Mesendoderm (in vitro differentiated cells): ENCODE measurements around the gene TBPL1.
A peak's percentile ranks its signal among the peaks of the same experiment; 100 is the strongest.

Experiments used
- DNase-seq: peaks from one replicate; pipeline ENCODE4 v3.0.0; 2013
- H2AK5ac ChIP-seq: 2 replicates; pipeline ENCODE4 v1.6.1; 2013; ENCODE audit warnings: low read length, inconsistent platforms
- H2BK120ac ChIP-seq: 2 replicates; pipeline ENCODE4 v1.6.1; 2013; ENCODE audit warnings: low read depth, mild to moderate bottlenecking, low read length, moderate library complexity, mixed read lengths
- H2BK15ac ChIP-seq: replicated peaks from 2 replicates; pipeline ENCODE4 v1.6.1; 2013; ENCODE audit warnings: low read depth, mild to moderate bottlenecking, moderate library complexity
- H2BK5ac ChIP-seq: 2 replicates; pipeline ENCODE4 v1.6.1; 2013; ENCODE audit warnings: low read length, inconsistent platforms
- H3K18ac ChIP-seq: 2 replicates; pipeline ENCODE4 v1.6.1; 2013; ENCODE audit warnings: mild to moderate bottlenecking, low read length, mixed read lengths
- H3K23ac ChIP-seq: one replicate; pipeline ENCODE4 v1.6.1; 2013; ENCODE audit warnings: low read length
- H3K27ac ChIP-seq: 2 replicates; pipeline ENCODE4 v1.5.1; 2013; ENCODE audit warnings: low read depth, mild to moderate bottlenecking, inconsistent platforms, low read length, moderate library complexity
- H3K27me3 ChIP-seq: 2 replicates; pipeline ENCODE4 v1.6.1; 2013; ENCODE audit warnings: low read length, control low read depth, mild to moderate bottlenecking, inconsistent platforms; ENCODE audit not compliant: insufficient read depth, poor library complexity
- H3K36me3 ChIP-seq: 2 replicates; pipeline ENCODE4 v1.6.1; 2013; ENCODE audit warnings: low read length, inconsistent platforms; ENCODE audit not compliant: control insufficient read depth, insufficient read depth
- H3K4ac ChIP-seq: one replicate; pipeline ENCODE4 v1.6.1; 2013; ENCODE audit warnings: low read depth, mild to moderate bottlenecking, low read length, moderate library complexity
- H3K4me1 ChIP-seq: 2 replicates; pipeline ENCODE4 v1.6.1; 2013; ENCODE audit warnings: low read depth, low read length, inconsistent platforms; ENCODE audit not compliant: control insufficient read depth
- H3K4me2 ChIP-seq: 2 replicates; pipeline ENCODE4 v1.6.1; 2013; ENCODE audit warnings: low read length
- H3K4me3 ChIP-seq: 2 replicates; pipeline ENCODE4 v1.5.1; 2013; ENCODE audit warnings: mild to moderate bottlenecking, low read length
- H3K56ac ChIP-seq: one replicate; pipeline ENCODE4 v1.6.1; 2013; ENCODE audit warnings: low read length
- H3K79me1 ChIP-seq: 2 replicates; pipeline ENCODE4 v1.6.1; 2013; ENCODE audit warnings: low read length, inconsistent platforms
- H3K79me2 ChIP-seq: 2 replicates; pipeline ENCODE4 v1.6.1; 2013; ENCODE audit warnings: mild to moderate bottlenecking, low read length; ENCODE audit not compliant: control insufficient read depth, insufficient read depth
- H3K9ac ChIP-seq: 2 replicates; pipeline ENCODE4 v1.6.1; 2013; ENCODE audit warnings: low read length, inconsistent platforms
- H4K5ac ChIP-seq: one replicate; pipeline ENCODE4 v1.6.1; 2013; ENCODE audit warnings: low read length
- H4K8ac ChIP-seq: one replicate; pipeline ENCODE4 v1.6.1; 2013; ENCODE audit warnings: low read depth, mild to moderate bottlenecking, control low read depth, low read length, moderate library complexity
- WGBS: extraction: QIAGEN DNeasy Blood & Tissue Kit; methylation state at CpG from one replicate; pipeline ENCODE4 v1.1.7; 2013; ENCODE audit warnings: low lambda C conversion rate, missing lambda C conversion rate; ENCODE audit not compliant: insufficient coverage; ENCODE audit errors: extremely low coverage; 5-methylcytosine and 5-hydroxymethylcytosine counted together

Gene TBPL1

DNA sequence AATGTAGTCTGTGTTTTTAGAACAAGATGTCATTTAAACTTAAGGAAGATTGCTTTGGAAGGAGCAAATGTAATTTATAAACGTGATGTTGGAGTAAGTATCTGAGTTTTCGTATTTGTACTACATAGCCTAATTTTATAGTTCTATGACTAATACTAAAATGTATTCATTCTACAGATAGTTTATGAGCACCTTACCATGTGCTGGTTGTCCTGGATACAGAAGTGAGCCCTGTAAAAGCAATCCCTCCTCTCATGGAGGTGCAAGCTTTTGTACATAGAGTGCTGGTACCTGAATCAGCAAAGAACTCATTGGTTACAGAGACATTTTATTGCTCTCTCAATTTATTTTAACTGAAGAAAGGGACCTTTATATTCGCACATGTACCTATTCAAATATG lies 27.1 kb downstream of the TBPL1 start:
- H3K36me3 ChIP-seq = no peaks in the 10 kb centered on the region
- H3K27me3 ChIP-seq = no peaks in the 10 kb centered on the region
- H4K5ac ChIP-seq = no peak overlapping the region
- H3K79me2 ChIP-seq = peaks cover 4% of the 10 kb centered on the region
- H3K27ac ChIP-seq = no peak overlapping the region
- H3K9ac ChIP-seq = no peak overlapping the region
- H2BK5ac ChIP-seq = no peak overlapping the region
- no peak for DNase-seq
- no peak overlapping the region for H4K8ac ChIP-seq
- no peak overlapping the region for H3K4ac ChIP-seq
- H3K18ac ChIP-seq = no peak overlapping the region
- no peak overlapping the region for H2BK15ac ChIP-seq
- H3K4me3 ChIP-seq = no peak overlapping the region
- WGBS = 100% methylated on average over 1 of the region's 3 CpGs
- peaks cover 6% of the 10 kb centered on the region for H3K79me1 ChIP-seq
- H2AK5ac ChIP-seq = no peak overlapping the region
- no peak overlapping the region for H3K23ac ChIP-seq
- H3K56ac ChIP-seq = no peak overlapping the region
- no peak overlapping the region for H3K4me2 ChIP-seq
- H2BK120ac ChIP-seq = no peak overlapping the region
- no peaks in the 10 kb centered on the region for H3K4me1 ChIP-seq

DNA sequence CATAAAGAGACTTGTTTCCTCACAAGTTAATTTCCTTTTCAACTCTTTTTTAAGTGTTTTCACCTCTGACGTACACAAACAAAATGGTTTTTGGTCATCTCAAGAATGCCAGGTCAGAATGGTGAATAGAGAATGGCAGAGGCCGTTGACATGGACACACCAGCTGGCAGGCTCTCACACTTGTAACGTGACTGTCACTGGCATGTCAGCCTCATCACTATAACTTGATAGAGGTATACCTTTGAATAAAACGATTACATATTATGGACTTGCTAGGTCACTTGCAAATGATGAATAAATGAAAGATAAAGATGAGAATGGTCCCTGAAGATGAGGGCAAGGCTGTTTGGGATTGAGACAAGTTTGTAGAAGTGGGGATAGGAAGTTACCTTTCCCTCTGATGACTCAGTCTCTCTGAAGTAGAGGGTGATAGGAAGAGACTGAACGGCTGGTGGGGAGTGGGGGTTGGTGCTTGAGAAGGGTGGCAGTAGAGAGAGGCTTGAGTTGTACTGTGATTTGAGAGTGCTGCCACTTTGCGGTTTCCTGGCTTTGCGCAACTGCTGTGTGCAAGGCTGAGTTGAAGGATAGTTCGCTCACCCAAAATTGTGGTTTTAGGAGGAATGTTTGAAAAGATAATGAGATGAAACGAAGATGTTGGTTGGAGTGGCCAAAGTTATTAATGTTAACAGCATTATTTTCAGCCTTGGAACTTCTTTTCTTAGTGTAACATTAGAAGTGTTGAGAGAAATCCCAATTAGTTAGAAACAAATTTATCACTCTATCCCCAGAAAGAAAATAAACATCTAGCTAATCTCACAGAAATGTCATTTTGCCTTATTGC lies 30.3 kb downstream of the TBPL1 start:
- DNase-seq = peak; percentile 72
- Histone ChIP-seq H3K23ac (no peak overlapping the region), H3K4me1 (no peaks in the 10 kb centered on the region), H2BK15ac (no peak overlapping the region), H2BK5ac (no peak overlapping the region), H2AK5ac (no peak overlapping the region), H3K27me3 (no peaks in the 10 kb centered on the region), H3K4ac (no peak overlapping the region), H3K27ac (no peak overlapping the region), H3K79me2 (no peaks in the 10 kb centered on the region), H3K79me1 (no peaks in the 10 kb centered on the region), H3K9ac (no peak overlapping the region), H4K5ac (no peak overlapping the region), H3K36me3 (no peaks in the 10 kb centered on the region), H4K8ac (no peak overlapping the region), H2BK120ac (no peak overlapping the region), H3K56ac (no peak overlapping the region), H3K4me3 (no peak overlapping the region), H3K18ac (no peak overlapping the region), H3K4me2 (no peak overlapping the region)
- WGBS = 100% methylated on average over 1 of the region's 9 CpGs

DNA sequence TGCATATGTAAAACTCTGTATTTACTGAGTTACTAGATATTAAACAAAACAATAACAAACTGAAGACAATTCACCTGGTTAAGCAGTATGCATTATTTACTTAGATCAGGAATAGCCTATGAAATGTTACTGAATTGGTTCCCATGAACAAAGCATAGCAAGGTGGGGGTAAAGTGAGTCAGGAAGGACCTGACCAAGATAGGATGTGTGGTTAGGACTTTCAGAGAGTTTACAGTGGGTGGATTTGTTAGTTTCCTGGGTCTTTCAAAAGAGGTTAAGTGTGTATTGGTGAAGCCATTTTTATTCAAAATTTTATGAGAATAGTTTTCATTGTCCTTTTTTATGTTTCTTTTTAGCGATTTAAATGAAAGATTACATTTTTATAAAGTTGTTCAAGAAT lies 32.9 kb downstream of the TBPL1 start:
- Histone ChIP-seq H4K8ac (no peak overlapping the region), H3K36me3 (no peaks in the 10 kb centered on the region), H3K4ac (no peak overlapping the region), H2BK5ac (no peak overlapping the region), H3K4me2 (no peak overlapping the region), H3K79me1 (no peaks in the 10 kb centered on the region), H3K79me2 (no peaks in the 10 kb centered on the region), H3K23ac (no peak overlapping the region), H3K27ac (no peak overlapping the region), H3K18ac (no peak overlapping the region), H3K9ac (no peak overlapping the region), H3K4me1 (no peaks in the 10 kb centered on the region), H2AK5ac (no peak overlapping the region), H3K27me3 (no peaks in the 10 kb centered on the region), H2BK15ac (no peak overlapping the region), H3K4me3 (no peak overlapping the region), H4K5ac (no peak overlapping the region), H2BK120ac (no peak overlapping the region), H3K56ac (no peak overlapping the region)
- WGBS = no CpG with 5 or more reads among the region's 1 CpG
- no peak for DNase-seq

DNA sequence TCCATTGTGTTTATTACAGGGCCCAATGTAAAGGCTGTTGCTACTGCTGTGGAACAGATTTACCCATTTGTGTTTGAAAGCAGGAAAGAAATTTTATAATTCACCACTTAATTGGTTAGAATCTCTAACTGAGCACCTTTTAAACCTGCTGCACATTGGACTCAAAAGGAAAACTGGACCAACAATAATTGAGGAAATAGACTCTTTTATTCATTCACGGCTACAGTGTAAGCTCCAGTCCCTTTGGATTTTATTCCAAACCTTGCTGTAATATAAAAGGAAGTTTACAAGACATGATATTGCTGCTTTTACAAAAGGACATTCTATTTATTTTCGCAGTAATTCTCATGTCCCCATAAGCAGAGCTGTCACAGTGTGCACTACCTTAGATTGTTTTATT lies 33.9 kb downstream of the TBPL1 start:
- Histone ChIP-seq H2BK120ac (no peak overlapping the region), H4K8ac (no peak overlapping the region), H3K18ac (no peak overlapping the region), H2BK5ac (no peak overlapping the region), H2AK5ac (no peak overlapping the region), H2BK15ac (no peak overlapping the region), H3K4me3 (no peak overlapping the region), H3K9ac (no peak overlapping the region), H3K79me2 (no peaks in the 10 kb centered on the region), H3K4ac (no peak overlapping the region), H3K4me1 (no peaks in the 10 kb centered on the region), H4K5ac (no peak overlapping the region), H3K4me2 (no peak overlapping the region), H3K27me3 (no peaks in the 10 kb centered on the region), H3K36me3 (no peaks in the 10 kb centered on the region), H3K27ac (no peak overlapping the region), H3K56ac (no peak overlapping the region), H3K23ac (no peak overlapping the region), H3K79me1 (no peaks in the 10 kb centered on the region)
- WGBS = no CpG with 5 or more reads among the region's 2 CpGs
- no peak for DNase-seq

DNA sequence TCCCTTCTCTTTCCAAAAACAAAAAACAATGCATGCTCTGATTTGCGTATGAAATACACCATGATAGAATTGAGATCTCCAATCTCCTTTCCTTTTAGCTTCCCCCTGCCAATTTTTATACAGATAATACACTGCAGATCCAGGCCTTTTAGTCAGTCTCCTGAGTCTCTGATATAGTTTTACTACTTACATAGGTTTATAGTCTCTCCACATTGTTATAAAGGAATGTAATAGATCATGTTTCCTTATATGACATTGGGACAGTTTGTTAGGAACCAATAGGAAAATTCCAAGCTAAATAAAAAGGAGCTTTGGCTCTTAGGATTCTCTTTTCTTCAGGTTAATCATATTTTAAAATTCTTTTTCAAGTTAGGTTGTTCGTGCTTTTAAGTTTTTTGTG lies 36.5 kb downstream of the TBPL1 start:
- no peak for DNase-seq
- no peak overlapping the region for H2AK5ac ChIP-seq
- H2BK120ac ChIP-seq = no peak overlapping the region
- no peaks in the 10 kb centered on the region for H3K27me3 ChIP-seq
- H2BK5ac ChIP-seq = no peak overlapping the region
- H4K5ac ChIP-seq = no peak overlapping the region
- no peaks in the 10 kb centered on the region for H3K79me2 ChIP-seq
- no peak overlapping the region for H3K4me2 ChIP-seq
- H3K4ac ChIP-seq = no peak overlapping the region
- H3K9ac ChIP-seq = no peak overlapping the region
- no peak overlapping the region for H4K8ac ChIP-seq
- no peak overlapping the region for H2BK15ac ChIP-seq
- no peak overlapping the region for H3K56ac ChIP-seq
- no peaks in the 10 kb centered on the region for H3K36me3 ChIP-seq
- H3K27ac ChIP-seq = no peak overlapping the region
- no CpG with 5 or more reads among the region's 2 CpGs for WGBS
- no peaks in the 10 kb centered on the region for H3K79me1 ChIP-seq
- no peak overlapping the region for H3K4me3 ChIP-seq
- H3K23ac ChIP-seq = no peak overlapping the region
- no peaks in the 10 kb centered on the region for H3K4me1 ChIP-seq
- no peak overlapping the region for H3K18ac ChIP-seq

DNA sequence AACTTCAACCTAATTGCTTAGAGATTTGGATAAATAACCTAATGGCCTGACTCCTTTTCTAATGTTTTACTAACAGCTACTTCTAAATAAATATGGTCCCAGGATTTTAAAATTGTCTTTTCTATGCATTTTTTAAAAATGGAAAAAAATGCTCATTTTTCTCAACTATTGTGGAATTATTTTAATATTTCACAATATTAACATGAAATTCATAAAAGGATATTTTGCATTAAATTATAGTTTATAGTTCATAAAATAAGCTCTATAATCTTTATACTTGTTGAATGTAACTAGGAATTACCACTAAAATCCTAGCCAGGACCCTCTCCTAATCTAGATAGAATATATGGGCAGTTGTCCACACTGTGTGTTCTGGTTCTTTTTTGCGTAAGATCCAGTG lies 37.3 kb downstream of the TBPL1 start:
- Histone ChIP-seq H3K4me3 (no peak overlapping the region), H3K36me3 (no peaks in the 10 kb centered on the region), H2BK120ac (no peak overlapping the region), H3K27ac (no peak overlapping the region), H3K56ac (no peak overlapping the region), H3K27me3 (no peaks in the 10 kb centered on the region), H2BK15ac (no peak overlapping the region), H3K4ac (no peak overlapping the region), H3K4me1 (no peaks in the 10 kb centered on the region), H2AK5ac (no peak overlapping the region), H4K8ac (no peak overlapping the region), H3K18ac (no peak overlapping the region), H3K79me2 (no peaks in the 10 kb centered on the region), H3K9ac (no peak overlapping the region), H3K79me1 (no peaks in the 10 kb centered on the region), H3K4me2 (no peak overlapping the region), H3K23ac (no peak overlapping the region), H4K5ac (no peak overlapping the region), H2BK5ac (no peak overlapping the region)
- no peak for DNase-seq
- WGBS = no CpG with 5 or more reads among the region's 1 CpG
